ENCODE results near the gene NRXN3.

The NRXN3 gene

DNA sequence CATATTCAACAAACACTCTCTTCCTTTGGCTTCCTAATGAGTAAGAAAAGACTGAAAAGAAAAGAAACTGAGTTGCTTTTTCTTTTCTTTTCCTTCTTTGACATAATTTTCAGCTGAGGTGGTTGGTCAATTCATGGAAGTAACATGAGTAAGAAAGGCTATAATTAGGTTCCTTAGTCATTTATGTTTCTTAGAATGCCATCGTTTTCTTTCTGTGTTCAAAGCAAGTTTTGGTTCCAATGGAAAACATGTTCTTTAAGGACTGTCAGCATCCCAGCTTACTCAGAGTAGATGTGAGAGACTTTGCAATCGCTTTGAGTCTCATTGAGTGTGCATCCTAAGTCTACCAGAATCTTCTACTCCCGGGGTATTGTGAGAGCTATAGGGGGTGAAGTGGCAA lies 1158.7 kb downstream of the NRXN3 start:
- no peak for DNase-seq

DNA sequence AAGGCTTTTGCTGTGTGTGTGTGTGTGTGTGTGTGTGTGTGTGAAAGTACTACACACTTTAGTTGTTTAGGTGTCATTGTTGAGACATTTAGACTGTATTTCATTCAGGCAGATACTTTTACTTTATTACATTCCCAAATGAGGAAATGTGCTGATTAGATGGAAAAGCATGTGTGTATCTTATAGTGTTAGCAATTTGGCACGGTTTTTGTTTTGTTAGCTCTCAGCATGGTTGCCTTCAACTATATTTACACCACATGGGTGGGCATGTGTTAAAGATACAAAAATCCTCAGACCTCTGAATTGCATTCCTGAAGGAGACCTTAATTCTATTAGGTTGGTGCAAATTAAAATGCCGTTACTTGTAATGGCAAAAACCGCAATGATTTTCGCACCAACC lies 1161.7 kb downstream of the NRXN3 start:
- no peak for DNase-seq

DNA sequence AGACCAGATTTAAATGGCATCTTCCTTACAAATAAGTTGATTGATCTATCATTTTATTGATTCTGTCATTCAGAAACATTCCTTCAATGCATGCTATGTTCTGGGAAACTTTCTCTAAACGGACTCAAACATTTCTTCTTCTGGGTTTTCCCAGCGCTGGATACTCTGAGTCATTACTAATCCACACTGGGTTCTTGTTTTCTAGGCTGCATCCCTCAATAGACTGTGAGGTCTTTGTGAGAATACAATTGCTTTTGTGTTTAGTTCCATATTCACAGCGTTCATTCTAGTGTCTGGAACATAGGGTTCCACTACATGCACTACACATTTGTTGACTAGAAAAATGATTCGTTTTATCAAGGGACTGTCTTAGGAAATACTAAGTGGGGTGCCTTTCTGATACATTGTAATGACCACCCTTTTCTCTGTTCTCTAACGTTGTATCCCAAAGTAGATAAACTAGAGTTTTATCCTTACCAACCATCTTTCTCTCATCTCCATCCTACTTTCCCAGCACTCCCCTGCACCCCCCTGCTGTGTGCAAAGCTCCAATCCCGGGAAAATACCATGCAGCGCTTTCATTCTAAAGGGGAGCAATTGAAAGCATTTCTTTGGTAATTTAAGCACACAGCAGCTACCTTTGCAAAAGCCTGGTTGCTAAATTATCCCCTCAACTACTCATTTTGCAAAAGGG lies 1162.5 kb downstream of the NRXN3 start:
- DNase-seq: no peak

DNA sequence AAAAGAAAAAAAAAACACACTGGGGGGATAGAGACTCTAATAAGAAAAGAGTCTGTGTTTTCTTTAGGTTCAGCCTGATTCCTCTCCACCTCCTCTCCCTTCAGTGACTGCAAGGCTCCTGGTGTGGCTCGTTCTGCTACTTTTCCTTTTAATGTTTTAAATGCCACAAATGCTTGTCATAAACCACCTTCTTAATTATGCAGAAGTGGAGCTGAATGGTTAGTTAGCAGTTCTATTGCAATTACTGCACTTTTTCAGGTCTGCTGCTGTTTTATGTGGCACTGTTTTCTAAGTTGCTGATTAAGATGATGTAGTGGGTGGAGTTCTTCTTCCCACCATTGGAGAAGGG lies 1163.0 kb downstream of the NRXN3 start:
- DNase-seq: no peak

DNA sequence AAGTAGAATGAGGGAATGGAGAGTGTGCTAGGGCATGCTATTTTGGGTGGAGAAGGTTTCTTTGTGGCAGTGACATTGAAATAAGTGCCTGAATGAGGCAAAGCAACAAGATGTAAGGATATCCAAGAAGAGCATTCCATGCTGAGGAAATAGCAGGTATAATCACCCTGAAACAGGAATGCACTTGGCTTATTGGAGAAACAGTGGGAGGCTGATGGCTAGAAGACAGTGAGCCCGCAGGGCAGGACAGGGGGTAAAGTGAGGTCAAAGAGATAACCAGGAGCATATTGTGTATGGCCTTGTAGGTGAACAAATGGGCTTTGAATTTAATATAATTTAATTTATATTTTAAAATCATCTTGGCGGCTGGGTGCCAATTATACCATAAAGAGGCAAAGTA lies 1164.1 kb downstream of the NRXN3 start:
- DNase-seq: no peak

DNA sequence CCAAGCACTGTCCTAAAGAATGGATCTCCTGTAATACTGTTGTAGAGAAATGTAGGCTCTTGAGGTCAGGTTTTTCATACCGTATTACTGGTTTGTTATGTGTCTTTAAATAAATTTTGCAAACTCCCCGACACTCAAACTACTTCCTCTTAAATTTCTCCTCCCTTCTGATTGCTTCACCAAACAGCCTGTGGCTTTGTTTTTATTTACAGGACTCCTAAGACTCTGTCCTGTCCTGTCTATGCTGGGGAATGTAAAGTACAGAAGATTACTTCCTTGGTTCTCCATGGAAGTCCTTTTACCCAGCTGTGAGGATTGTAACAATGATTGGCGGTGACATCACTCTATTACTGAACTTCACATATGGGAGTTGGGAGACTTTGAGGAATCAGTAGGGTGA lies 1167.6 kb downstream of the NRXN3 start:
- DNase-seq: no peak

DNA sequence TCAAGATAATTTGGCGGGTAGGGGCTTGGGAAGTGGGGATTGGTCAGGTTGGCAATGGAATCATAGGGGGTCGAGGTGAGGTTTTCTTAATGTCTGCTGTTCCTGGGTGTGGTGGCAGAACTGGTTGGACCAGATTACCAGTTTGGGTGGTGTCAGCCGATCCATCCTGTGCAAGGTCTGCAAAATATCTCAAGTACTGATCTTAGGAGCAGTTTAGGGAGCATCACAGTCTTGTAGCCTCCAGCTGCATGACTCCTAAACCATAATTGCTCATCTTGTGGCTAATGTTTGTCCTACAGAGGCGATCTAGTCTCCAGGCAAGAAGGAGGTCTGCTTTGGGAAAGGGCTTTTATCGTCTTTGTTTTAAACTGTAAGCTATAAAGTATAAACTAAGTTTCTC lies 1172.8 kb downstream of the NRXN3 start:
- DNase-seq: no peak

DNA sequence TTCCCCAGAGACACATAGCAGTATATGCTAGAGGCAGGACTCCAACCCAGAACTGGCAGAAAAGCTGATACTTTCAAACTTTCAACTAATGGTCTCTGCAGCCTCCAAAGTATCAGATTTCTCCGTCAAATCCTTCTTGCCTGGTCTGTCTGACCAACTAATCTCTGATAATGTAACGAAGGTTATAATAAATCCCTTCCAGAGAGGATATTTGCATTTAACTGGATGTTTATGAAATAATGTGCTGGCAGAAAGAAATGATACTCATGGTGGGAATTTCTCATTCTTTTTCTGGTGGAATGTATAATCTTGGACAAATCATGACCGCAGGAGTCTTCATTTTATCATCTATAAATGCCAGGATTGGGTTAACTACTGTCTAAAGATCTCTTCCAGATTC lies 1180.8 kb downstream of the NRXN3 start:
- no peak for DNase-seq

DNA sequence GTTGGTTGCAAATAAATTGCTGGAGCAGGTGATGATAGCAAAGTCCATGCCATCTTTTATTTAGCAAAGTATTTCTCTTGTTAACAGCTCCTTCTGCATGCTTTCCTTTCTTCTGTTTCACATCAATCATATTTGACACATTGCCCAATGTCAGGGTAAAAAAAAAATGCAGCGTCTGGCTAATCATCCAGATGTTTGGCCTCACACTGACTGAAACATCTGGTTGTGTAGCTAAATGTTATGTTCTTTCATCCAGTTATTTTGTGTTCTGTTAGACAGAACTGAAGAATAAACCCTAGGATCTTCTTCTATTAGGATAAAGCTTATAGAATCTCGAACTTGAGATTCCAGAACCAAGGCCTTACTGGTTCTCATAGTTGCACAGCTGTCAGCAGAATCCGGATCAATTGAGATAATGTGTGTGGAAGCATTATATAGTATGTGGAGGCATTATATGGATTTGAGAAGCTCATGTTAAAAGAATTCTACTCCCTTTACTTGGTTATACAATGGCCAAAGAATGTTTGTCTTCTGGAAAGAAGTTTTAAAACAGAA lies 1182.0 kb downstream of the NRXN3 start:
- no peak for DNase-seq

DNA sequence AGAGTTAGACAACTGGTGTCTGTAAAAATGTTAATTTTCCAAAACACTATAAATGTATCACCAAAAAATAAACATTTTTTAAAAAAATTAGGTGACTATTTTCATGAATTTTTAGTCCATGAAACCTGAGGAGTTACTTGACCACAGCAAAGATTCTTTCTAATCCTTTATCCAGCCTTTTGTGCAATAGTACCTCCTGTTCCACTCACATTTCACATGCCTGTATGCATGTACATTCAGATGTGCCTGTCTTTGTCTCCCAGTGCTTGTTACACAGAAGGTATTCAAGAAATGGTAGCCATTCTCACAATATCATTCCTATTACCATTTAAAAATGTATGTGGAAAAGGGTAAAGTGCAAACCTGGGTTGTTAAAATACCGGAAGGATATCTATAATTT lies 1184.2 kb downstream of the NRXN3 start:
- no peak for DNase-seq

DNA sequence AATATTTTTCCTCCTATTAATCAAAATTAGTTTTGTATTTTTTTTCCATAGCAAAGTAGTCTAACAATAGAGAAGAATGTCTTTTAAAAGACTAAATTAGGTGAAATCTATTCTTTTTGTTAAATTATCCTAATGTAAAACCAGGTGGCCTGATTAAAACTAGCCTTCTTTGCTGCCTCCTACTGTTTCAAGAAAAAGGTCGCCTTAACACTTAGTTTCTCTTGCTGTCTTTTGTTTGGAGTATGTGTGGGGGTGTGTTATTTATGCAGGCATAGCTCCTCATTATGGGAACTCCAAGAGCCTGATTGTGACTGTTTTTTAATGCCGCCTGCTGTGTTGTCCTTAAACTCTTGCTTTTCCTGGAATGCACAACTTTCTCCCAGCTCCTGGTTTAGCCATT lies 1185.9 kb downstream of the NRXN3 start:
- DNase-seq: no peak

DNA sequence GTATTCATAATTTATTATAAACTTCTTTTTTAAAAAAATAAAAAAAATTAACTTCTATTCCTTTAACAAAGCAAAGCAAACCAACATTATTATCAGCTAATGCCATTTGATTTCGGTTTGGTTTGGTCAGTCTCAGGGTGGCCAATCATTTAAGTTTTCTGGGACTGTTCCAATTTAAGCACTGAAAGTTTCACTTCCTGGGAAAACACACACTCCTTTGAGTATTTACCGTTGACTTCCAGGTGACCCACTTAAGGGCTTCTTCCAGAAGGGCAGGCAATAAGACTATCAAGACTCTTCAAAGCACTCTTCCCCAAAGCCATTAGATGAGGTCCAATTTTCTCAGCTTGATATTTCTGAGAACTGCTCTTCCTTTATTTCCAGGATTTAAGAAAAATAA lies 1187.1 kb downstream of the NRXN3 start:
- DNase-seq: no peak

DNA sequence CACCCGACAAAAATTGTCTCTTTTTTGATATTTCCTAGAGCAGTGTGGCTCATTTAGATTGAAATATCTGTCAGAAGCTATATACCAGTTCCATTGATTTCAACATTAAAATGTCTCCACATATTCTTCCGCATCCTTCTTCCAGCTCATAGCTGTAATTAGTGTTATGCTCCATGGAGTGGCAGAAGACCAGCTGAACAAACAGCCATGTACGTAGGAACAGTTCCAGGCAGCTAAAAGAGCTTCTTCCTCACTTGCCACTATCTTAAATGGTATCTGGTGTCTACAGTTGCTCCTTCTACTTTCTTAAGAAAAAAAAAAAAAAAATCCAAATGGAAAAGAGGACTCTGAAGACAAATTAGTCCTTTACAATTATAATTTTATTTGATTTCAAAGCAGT lies 1193.1 kb downstream of the NRXN3 start:
- DNase-seq: no peak

DNA sequence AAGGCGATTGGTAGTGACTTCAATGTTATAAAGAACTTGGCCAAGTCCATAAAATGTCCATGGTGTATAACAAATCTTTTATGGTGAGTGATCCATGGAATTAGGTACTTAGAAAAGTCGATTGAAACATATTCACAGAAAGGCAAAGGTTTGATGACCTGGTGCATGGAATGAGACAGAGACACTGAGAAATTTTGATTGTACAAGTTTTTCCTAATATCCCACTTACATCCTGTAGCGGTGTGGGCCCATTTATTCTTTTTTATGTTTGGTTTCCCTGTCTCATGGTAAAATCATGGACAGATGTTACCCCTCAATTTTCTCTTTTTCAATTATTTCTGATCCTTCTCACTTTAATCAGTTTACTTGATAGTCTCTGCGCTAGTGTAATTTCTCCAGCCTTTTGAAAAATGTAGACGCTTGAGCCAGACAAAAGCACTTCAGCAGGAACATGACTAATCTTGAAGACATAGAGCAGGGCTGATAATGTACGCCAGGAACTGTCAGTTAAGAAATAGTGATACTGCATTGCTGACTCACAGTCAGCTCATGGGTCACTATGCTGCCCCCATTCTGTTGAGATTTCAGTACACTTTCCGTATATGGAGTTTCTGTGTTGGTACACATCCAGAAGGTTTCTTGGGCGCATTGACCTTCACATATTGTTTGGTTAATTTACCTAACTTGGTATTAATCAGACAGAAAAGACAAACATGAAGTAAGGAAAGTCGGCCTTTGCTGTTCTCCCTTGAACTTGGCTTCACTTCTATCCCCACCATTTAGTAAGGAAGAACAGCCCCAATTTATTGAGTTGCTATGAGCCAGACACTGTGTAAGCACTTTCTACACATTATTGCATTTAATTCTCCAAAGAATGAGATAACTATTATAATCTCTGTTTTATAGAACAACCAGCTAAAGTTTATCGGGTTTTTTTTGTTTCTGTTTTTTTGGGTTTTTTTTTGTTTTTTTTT lies 1199.5 kb downstream of the NRXN3 start:
- no peak for DNase-seq

DNA sequence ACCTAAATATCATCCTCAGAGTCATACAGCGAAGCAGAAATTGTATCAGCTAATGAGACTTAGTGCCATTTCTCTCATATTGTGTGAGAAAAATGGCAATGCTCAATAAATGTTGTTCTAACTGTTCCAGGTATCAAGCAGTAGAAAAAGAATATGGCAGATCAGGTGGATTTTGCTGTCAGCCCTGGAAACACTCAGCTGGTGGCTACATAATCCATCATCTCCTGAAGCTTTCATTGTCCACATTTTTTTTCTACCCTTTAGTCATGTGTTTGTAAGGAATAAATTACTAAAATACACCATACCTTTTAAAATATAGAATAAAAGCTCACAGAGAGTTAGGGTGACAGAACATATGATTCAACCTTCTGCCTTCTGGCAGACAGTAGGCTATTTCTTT lies 1200.8 kb downstream of the NRXN3 start:
- no peak for DNase-seq

DNA sequence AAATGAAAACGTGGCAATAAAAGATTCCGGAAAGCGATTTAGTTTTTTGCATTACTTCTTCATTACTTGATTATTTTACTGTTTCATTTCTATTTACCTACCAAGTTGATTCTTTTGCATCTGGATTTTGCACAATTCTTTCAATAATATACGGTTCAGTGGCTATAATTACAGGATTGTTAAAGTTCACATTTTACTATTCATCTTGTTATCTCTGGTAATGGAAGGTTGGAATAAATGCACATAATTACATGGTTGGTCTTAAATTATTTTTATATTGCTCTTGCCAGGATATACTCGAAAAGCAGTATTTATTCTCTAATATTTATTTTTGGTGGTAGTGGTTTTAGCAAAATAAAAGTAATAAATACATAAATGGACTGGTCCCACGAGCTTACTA lies 1203.3 kb downstream of the NRXN3 start:
- no peak for DNase-seq

DNA sequence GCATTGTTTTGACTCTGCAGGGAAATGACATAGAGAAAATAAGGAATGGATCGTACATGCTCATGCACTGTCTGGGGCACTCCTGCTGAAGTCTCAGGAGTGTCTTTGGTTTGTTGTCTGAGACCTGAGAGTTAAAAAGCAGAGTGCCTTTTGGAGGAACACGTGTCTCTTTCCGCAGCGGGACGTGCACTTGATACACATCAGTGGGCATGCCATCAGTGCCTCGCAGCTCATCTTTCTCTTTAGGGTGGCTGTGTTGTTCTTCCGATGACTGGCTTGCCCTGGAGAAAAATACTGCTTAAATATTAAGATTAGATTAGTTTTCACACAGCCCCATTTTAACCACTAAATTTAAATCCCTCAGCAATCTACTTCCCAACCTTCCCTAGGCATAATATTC lies 1205.2 kb downstream of the NRXN3 start:
- no peak for DNase-seq

DNA sequence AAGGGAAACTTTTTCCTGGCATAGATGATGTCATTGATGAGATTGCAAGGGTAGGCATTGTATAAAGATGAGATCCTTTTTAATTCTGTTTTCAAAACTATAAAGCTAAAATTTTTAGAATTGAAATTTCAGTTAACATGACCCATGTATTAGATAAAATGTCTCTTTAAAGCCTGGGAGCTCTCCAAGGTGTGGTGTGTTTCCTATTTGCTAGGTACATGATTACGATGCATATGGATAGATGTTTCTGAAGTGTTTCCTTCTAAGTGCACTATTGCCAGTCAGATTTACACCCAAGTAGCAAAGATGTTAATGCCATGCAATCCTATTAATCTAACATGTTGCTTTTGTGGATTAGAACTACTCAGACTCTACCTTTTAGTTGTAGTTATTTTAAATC lies 1206.4 kb downstream of the NRXN3 start:
- DNase-seq: no peak

DNA sequence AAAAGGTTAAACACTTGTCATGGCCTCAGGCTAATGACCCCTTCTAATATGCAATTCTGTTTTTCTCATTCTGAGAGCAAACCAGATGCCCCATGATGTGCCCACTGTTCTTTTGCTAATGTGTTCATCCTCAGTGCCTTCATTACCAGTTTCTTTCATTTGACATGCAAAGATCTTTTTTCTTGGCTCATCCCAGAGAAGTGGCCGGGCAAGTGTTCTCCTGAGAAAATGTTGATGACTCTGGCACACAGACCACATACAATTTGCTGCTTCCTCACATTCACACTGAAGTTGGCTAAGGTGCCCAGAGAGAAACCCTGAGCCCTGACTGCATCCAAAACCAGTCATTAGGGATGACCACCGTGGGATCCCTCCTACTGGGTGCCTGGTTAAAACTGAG lies 1207.8 kb downstream of the NRXN3 start:
- DNase-seq: no peak

DNA sequence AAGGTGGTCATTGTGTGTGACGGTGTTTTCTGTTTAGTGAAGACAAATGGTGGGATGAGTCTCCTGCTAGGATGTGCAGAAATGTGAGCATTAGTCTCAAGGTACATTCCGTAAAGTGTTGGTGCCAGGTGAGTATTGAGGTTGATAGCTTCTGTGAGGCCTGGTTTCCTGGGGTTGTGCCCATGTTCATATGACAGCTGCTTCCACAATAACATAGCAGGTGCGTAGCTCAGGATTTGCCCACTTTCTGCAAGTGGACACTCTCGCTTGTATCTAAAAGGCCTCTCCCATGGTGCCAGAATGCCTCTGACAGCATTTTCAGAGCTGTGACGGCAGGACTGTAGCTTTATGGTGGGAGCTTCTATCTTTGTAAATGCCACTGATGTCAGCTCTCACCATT lies 1209.1 kb downstream of the NRXN3 start:
- DNase-seq: no peak

DNA sequence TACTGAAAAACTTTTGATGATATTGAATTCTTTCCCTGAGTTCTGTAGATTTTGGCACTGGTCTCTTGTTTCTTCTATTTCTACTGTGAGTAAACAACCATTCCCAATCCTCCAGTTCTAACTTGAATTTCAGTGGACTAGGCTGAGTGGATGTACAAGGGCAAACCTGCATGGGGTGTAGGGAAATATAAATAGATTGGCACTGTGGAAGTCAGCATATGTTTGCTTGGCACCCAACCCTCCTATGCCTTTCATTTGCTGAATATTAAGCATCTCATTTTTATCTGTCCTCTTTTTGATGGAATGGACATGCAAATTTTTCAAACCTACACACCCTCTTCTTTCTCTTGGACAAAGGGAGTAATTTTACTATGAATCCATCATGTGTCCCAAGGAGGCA lies 1212.9 kb downstream of the NRXN3 start:
- no peak for DNase-seq

DNA sequence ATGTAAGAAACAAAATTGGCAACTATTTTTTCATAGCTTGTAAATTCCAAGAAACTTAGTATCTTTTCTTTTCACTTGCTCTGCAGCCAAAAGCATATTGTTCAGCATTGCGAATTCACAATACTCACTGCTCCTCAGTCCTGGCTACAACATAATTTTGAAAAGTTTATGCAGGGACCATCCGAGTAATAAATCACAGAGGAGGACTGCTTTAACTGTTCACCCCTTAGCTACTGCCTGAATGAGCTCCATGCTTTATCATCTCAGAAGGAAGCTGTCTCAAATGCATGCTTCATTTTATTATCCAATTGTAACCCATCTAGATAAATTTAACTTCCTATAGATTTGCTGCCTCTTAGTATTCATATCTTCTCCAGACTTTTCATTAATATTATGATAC lies 1213.3 kb downstream of the NRXN3 start:
- DNase-seq: no peak

DNA sequence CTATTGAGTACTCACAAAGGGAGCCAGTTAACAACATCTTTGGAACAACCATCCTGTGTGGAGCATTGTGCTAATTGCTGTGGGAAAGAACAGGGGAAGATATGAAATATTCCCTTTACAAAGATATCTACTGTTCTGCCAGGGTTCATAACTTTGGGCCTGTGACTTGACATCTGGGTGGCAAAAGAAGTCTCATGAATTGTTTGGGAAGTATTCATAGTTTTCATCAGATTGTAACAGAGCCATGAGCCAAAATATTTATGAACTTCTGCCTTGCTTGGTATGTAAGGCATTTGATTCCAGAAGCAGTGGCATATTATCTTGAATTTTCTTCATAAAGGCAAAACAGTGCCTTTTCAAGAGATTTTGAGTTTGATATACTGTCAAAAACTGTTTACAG lies 1224.9 kb downstream of the NRXN3 start:
- DNase-seq: no peak

DNA sequence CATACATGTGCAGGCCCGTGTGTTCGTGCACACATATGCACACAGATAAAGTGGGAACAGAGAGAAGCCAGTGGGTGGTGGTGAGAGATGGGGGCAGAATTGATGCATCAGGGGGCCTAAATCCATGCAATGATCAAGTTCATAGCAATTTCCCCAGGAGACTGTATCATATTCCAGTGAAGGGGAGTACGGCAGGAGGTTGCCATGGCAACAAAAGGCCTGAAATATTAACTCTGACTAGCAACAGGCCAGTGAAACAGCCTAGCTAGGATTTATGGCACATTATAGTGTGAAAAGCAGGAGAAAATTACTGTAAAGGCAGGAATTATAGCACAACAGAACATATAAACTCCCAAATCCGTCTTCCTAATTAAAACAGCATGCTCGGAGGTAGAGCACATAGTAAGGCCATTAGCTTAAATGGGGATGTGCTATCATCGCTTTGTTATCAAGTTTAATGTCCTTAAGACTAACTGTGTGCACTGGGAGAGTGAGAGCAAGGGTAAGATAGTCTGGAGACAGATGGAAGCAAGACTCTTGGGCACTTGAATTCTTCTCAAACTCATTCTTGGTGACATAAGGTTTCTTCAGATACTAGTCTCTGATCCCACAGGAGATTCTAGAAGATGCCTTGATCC lies 1234.8 kb downstream of the NRXN3 start:
- DNase-seq: no peak
